PC-9 (cell line): ENCODE results near the gene AGAP1.

Experiments used
- EZH2 ChIP-seq: fragments of 200-600 bp; sonication (generic); IDR thresholded peaks from 2 replicates; pipeline ENCODE4 v1.8.0; 2017; ENCODE audit warnings: antibody characterized with exemption, low read depth
- TF ChIP-seq, protein P1 (sequence below): fragments of 200-600 bp; sonication (generic); conservative IDR thresholded peaks from 2 replicates; pipeline ENCODE4 v1.6.1; 2017; ENCODE audit warnings: mixed run types, antibody characterized with exemption, mild to moderate bottlenecking, moderate library complexity

DNA sequence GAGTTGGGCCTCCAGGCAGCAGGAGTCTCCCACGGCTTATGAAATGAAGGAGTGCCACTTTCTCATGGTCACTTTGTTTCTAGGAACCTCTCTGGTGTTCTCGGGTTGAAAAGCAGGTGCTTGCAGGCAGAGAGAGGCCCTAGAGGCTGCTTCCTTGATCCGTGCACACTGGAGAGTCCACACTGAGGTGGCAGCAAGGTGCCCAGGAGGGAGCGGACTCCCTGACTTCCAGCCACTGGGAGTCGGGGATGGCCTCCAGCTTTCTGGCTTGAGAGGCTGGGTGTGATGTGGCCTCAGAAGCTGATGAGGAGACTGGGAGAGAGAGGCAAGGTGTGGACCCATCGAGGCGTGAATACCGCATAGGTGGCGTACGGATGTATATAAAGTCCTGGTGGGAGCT lies 221.8 kb downstream of the AGAP1 start:
- TF ChIP-seq, protein P1, sequence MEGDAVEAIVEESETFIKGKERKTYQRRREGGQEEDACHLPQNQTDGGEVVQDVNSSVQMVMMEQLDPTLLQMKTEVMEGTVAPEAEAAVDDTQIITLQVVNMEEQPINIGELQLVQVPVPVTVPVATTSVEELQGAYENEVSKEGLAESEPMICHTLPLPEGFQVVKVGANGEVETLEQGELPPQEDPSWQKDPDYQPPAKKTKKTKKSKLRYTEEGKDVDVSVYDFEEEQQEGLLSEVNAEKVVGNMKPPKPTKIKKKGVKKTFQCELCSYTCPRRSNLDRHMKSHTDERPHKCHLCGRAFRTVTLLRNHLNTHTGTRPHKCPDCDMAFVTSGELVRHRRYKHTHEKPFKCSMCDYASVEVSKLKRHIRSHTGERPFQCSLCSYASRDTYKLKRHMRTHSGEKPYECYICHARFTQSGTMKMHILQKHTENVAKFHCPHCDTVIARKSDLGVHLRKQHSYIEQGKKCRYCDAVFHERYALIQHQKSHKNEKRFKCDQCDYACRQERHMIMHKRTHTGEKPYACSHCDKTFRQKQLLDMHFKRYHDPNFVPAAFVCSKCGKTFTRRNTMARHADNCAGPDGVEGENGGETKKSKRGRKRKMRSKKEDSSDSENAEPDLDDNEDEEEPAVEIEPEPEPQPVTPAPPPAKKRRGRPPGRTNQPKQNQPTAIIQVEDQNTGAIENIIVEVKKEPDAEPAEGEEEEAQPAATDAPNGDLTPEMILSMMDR: no peak
- no peak for TF ChIP-seq EZH2
